Fibroblast of skin of scalp (primary cell): Measurements from ENCODE around the gene EPS15.
"Not testable (repeated sequence)": the region's sequence is repeated elsewhere in the genome, so short reads cannot be mapped to it uniquely, and the experiment has no call there.

Source experiments
- DNase-seq: peaks from one replicate; pipeline ENCODE4 v3.0.0-alpha.2; 2013

EPS15 gene

DNA sequence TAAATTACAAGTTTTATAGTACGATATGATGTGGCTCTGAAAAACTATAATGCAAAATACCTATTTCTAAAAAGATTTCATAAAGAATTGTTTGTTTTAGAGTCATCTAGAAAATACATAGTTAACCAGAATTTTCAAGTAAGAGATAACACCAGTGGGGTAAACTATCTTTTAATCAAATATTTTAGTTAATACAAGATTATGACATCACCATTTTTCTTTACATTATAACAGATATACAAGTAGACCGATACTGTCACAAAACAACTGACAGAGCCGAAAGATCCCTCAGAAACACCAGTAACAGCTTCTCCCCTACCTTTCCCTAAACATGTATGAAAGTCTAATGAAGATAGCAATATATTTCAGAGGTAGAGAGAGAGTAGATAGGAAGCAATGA, 54.2 kb downstream of the EPS15 start:
- DNase-seq: no peak

DNA sequence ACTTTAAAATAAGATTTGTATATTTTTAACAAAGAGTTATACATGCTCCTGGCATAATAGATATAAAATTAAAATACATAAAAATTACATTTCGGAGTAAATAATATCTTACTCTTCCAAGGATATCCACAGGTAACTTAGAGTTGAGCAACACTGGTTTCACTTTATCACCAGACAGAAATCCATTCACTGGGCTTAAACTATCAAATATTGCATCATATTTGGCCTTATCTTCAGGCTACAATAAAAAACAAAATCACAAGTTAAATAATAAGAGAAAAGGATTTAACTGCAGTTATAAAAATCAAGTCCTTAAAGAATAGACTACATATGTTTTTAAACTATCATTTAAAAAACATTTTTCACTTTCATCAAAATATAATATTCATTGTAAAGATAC, 55.5 kb downstream of the EPS15 start:
- no peak for DNase-seq

DNA sequence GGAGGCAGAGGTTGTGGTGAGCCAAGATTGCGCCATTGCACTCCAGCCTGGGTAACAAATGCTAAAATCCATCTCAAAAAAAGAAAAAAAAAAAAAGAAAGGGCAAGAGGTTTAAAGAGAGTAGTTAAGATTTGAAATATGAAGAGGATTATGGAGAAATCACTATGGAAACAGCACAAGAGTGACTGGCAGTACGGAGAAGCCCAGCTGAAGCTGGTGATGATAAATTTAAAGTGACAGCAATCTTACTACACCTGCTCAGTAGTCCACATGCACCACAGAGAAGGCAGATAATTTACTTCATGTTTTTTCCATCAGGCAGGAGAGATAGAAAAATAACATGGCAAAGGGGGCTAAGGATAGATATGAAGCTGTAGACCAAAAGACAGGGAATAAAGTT, 56.8 kb downstream of the EPS15 start:
- DNase-seq: not testable (repeated sequence)

DNA sequence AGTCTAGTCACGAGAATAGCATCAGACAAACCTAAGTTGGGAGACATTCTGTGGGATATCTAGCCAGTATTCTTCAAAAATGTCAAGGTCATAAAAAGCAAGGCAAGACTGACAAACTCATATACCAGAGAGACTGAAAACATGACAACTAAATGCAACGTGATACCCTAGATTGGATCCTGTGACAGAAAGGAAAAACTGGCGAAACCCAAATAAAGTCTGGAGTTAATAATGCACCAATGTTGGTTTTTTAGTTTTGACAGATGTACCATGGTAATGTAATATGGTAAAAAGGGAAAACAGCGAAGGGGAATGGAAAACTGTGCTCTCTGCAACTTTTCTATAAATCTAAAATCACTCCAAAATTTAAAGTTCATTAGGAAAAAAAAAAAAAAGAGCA, 64.5 kb downstream of the EPS15 start:
- DNase-seq: no peak

DNA sequence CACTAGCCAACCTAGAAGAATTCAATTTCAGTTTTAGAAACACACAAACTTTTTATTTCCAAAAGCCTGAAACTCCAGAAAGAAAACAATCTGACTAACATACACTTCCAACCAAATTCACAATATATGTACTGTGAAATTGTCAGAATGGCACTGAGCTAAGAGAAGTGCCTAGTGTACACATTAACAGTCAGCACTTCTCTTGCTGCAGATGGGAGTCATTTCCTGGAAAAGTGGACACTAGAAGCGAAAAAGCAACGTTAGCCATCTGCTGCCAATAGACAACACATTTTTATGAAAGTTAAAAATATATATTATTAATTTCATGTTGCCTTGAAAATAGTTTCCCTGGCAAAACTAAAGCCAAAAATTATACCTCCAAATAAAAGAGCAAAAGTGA, 66.1 kb downstream of the EPS15 start:
- DNase-seq: no peak

DNA sequence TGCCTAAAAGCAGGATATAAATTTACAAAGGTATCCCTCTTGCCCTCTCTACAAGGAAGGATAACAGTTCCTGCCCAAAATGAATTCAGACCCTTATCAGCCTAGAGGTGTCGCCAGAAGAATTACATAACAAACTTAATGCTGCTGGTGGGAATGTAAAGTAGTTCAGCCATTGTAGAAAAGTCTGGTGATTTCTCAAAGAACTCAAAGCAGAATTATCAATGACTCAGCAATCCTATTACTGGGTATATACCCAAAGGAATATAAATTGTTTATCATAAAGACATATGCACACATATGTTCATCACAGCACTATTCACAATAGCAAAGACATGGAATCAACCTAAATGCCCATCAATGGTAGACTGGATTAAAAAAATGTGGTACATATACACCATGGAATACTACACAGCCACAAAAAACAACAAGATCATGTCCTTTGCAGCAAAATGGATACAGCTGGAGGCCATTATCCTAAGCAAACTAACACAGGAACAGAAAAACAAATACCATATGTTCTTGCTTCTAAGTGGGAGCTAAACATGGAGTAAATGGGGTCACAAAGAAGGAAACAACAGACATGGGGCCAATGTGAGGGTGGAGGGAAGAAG, 70.1 kb downstream of the EPS15 start:
- DNase-seq: not testable (repeated sequence)

DNA sequence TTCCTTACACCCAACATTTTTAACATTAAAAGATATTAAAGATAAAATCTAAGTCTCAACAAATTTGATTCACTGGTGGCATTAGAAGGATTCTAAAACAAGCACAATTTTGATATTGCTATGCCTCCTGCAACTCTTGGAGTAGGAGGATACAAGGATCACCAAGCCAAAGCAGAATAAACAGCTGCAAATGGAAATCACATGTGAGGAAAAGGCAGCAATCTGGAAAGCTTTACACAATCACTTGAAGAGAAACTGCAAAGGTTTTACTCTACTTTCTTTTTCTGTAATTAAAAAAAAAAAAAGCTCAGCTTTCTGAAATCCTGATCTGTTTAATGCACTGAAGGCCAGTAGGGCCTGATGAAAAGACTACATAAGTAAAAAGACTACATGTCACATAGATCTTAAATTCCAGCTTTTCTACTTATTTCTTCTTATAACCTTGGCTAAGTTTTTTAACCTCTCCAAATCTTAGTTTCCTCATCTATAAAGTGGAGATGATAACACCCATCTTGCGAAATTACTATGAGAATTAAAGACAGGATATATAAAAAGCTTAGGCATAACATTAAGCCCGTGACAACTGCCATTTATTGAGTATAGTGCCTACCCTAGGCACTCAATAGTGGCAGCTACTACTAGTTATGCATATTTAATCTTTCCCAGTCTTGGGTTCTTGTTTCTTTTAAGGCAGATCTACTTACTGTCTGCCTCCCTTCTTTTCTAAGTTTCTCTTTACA, 73.5 kb downstream of the EPS15 start:
- no peak for DNase-seq

DNA sequence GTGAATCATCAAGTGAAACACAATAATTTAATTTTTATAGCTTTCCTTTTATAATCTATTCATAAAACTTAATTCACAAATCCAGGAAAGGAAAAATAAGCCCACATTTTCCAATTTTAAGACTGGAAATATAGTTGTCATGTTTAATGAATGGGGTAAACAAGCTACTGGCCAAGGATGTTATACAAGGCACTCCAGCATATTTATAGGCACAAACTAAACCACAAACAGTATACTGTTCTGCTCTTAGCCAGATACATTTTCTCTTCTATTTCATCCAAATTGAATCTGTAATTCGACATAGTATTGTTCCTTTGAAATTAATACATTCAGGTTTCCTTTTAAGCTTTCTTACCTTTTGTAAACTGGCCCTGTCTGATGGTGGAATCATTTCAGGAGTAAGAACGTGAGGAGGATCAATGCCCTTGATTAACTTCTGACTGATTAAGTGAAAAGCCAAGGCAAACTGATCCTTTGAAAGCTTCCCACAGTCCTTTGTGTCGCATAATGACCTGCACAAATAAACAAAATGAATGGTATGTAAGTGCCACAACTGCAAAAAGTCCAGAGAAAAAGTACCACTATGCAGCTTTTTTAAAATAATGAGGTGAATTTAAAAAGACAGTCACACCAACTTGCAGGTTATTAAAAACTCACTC, 74.4 kb downstream of the EPS15 start:
- DNase-seq: no peak

DNA sequence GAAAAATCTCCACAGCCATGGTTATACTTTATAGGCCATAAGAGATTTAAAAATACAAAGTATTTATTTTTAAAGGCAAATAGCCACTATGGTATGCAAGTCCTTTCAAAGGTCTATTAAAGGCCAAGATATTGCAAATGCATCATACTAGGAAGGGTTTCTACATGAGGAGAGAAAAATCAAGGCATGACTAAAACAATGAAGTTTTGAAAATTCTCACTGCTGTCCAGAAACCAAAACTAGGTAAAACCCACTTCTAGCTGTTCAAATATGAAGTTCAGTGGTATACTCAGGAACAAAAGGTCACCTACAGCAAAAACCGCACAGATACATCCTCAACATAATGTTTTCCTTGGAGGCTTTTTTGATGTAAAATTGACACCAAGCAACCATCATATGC, 75.0 kb downstream of the EPS15 start:
- DNase-seq: no peak

DNA sequence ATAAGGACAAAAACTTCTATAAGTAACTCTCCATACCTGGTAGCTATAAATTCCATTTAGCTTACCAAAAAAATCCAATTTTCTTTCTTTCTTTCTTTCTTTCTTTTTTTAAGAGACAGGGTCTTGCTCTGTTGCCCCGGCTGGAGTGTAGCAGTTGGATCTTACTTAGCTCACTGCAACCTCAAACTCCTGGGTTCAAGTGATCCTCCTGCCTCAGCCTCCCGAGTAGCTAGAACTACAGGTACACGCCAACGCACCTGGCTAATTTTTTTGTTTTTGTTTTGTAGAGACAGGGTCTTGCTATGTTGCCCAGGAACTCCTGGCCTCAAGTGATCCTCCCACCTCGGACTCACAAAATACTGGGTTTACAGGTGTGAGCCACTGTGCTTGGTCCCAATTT, 75.5 kb downstream of the EPS15 start:
- DNase-seq: no peak

DNA sequence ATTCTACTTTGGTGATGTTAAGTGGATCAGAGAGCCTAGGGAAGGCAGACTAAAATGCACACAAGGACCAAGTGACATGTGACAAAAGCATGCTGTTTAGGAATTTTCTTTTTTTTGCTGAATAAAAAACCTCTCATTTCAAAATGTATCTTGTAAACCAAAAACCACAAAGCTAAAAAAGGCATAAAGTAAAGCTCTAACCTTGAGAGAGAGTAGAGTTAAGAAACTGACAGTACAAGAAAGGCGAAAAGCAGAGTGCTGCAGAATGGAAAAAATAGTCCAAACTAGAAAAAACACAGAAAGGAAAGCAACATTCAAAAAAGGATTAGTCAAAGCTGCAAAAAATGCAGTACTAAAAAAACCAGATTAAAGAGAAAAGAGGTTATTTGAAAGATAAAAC, 76.5 kb downstream of the EPS15 start:
- no peak for DNase-seq

DNA sequence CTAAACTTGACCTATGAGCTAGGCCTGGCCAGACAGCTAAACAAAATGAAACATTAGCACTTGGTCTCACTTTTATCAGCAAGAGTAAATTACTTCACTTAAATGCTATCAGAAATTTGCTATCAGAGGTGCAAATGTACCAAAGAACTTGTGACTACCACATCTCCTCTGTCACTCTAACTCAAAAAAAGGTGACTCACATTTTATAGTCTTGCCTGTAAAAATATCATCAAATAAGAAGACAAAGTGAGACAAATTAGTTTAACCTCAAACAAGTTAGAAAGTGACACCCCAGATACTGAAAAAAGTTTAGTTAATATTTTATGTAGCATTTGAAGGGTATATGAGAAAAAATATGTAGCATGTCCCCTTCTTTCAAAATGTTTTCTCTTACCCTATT, 76.9 kb downstream of the EPS15 start:
- no peak for DNase-seq

DNA sequence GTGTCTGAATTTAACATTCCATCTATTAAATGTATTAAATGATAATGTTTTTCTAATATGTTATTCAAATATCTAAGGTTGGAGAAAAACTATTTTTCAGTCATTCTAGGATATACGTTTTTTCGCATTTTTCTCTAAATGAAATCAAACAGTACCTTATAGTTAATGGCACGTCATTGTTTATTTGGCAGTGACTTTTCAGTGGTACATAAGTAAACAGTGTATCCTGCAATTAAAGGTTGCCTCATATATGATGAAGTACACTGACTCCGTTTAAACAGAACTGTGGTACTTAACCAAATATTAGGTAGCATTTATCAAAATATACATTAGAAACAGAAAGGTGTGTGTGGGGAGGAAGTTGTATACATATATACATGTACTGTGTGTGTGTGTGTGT, 79.2 kb downstream of the EPS15 start:
- DNase-seq: no peak

DNA sequence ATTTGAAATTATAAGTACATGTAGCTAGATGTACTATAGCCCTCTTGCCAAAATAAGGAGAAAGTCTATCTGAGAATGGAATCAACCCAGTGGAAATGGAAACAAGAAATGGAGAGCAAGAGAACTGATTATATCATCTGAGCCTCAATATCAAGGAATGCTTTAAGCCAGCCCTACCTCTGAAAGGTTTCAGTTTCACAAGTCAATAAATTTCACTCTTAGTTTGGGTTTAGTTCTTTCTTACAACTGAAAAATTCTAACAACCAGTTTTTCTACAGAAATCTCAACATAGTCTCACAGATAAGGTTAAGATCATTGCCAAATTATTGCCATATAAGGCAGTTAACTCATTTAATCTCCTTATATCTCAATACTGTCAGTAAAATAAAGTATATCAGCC, 80.0 kb downstream of the EPS15 start:
- no peak for DNase-seq

DNA sequence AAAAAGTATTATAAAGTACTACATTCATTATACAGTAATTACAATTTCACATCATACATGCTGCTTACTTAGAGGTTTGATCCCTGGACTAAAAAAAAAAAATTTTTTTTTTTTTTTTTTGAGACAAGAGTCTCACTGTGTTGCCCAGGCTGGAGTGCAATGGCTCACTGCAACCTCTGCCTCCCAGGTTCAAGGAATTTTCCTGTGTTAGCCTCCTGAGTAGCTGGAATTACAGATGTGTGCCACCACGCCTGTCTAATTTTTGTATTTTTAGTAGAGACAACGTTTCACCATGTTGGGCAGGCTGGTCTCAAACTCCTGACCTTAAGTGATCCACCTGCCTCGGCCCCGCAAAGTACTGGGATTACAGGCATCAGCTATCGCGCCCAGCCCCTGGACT, 81.7 kb downstream of the EPS15 start:
- not testable (repeated sequence) for DNase-seq

DNA sequence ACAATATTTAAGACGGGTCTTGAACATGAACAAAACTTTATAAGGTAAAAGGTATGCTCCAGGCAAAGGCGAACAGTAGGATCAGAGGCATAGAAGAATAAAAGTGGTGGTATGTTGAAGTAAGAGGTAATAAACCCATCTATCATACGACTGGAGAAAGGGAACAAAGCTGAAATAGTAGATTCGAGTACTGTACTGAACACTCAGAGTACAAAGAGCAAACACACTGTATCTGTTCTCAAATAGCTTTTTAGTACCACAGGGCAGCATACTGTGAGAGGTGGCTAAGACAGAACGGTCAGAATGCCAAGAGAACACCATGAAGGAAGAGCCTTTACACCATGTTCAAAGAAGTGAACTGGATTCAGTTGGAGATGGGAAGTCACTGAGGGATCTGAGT, 83.2 kb downstream of the EPS15 start:
- DNase-seq: no peak

DNA sequence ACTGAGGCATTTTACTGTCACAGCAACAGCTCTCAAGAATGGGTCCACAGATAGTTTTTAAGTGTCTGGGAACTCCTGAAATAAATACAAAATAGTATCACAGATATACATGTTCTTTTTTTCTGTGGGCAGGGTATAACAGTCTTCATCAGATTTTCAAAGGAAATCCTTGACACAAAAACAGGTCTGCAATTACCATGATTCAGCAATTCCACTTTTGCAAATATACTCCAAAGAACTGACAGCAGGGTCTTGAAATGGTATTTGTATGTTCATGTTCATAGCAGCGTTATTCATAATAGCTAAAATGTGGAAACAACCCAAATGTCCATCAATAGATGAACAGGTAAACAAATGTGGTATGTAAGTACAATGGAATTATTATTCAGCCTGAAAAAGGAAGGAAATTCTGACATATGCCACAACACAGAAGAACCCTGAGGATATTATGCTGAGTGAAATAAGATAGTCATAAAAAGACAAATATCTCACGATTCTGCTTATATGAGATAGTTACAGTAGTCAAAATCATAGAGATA, 85.0 kb downstream of the EPS15 start:
- DNase-seq: no peak

DNA sequence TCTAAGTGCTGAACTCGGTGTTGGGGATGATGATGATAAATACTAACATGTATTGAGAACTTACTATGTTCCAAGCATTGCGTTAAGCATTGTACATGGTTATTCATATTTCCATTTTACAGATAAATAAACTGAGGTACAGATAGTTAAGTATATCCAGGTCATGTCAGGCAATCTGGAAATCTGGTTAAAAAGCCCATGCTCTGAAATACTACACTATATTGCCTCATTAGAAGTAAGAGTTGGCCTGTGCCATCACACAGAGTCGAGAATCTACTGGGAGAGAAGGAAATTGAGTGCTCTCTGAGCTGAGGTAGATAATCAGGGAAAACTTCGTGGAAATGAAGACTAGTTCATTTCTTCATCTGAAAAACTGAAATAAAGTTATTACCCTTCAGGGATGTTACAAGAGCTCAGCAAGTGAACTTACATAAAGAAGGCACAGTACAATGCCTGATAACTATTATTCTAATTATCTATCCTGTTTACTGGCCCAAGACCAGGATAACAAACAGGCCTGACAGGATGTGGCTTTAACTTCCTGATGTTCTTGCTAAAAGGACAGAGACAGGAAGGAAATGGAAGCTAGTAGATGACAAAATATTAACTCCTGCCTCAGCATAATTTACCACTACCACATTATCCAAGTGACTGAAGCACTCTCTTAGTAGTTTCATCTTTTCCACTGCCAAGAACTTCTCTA, 85.6 kb downstream of the EPS15 start:
- no peak for DNase-seq

DNA sequence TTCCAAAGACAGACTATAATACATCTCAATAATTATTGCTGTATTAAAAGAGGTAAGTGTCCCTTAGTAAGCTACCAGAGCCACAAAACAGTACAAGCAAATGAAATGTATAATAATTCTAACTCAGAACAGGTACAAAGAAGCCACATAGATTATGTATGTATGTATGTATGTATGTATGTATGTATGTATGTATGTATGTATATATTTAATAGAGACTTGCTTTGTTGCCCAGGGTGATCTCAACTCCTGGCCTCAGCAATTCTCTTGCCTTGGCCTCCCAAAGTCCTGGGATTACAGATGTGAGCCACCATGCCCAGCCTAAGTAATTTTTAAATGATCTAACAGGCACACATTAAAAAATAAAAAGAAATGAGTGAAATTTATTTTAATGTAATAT, 86.9 kb downstream of the EPS15 start:
- DNase-seq: no peak

DNA sequence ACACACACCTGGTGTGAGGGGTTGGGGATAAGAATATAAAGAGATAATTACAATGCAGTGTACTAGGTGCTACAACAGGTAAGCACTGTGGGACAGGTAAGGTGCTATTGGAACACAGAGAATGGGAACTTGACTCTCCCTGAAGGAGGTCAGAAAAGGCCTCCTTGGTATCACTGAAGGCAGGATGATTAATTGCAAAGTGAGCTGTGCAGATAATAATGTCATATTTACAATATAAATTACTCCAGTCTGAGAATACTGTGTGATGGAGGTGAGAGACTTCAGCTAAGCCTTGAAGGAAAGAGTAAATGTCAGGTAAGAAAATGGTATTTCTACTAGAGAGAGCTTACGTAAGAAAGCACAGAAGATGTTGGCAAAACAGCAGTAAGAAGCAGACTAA, 91.6 kb downstream of the EPS15 start:
- no peak for DNase-seq

DNA sequence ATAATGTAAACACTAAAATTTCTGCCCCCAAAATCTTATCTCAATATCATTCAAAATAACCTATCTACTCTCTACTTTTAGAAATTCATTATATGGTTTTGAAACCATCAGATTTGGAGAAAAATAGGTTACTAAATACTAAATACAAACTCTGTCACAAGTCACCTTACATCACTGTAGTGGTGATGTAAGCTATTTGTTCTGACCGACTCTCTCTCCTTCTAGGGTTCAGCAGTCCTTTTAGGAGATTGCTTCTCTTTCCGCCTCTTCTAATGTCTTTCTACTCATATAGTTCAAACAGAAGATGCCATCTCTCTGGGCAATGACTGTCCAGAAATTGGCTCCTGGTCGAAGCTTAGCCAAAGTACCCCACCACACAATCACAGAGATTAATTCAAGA, 93.1 kb downstream of the EPS15 start:
- DNase-seq: no peak

DNA sequence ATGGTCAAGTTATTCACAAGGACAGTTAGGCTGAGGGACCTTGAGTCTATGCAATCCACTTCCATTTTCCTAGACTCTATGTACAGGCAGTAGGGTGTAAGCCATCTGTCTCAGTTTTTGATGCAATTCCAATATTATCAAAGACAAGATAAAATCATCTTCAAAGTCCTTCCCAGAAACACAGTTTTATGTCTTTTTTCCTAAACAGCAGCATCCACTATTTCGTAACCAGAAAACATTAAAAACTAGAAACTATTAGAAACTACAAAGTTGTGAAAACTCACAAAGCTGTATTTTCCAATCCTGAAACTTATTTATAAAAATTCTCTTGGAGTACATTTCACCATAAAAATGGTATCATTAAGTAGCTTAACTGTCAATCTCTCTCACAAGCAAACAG, 93.8 kb downstream of the EPS15 start:
- no peak for DNase-seq

DNA sequence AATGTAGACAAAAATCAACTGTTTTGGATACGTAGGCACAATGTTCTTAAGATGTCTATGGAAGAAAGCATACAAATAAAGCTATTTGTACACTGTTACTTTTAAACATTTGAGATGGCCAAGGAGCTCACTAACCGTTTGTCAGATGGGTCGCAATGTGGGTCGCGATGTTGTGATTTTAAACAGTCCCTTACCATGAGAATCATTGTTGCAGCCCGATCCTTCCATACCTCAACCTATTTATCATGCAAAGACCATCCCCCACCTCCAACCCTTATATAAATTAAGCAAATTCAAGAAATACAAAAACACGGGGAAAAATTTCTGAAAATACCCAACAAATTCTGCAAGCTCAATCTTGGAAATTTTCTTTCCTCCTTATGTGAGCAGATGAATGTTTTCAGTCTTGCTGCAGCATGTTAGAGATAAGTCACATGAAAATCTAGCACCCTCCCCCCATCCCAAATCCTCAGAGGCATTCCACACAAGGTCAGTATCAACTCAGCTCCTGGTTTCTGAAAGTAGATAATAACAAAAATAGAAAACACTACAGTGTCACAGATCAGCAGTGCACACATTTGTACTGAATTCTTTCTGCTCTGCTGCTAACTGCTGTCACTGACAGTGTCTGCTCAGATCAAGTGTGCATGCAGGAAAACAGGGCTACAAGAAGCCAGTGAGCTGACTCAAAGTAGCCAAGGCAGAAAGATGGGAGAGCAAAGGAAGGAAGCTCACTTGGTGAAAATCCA, 95.8 kb downstream of the EPS15 start:
- DNase-seq: peak; percentile 23
